Calu3 (cell line): ENCODE results near the gene OGDHL. TPM values are rescaled to one million over a fixed set of nuclear protein-coding genes. Genes with fewer than 3 reads are reported as not detected.

Experiments used
- BruUV-seq: library from RNA; stranded (reverse); fragments of 400-500 nt; replicated peaks from 2 replicates; lab custom pipeline; 2021; lab: Mats Ljungman, UMichigan
- CTCF ChIA-PET: fragments of 300-600 bp; sonication (Branson Sonifier 250); formaldehyde crosslinking; loops from one replicate; lab custom pipeline; 2022; ENCODE audit warnings: antibody characterized with exemption; lab: Charles Lee
- DNase-seq: peaks from one replicate; pipeline ENCODE4 v3.0.0; 2022
- H3K27ac Mint-ChIP-seq: one replicate; pipeline ENCODE4 v1.8.0; 2022; ENCODE audit warnings: mixed read lengths; ENCODE audit not compliant: unreplicated experiment
- H3K27me3 Mint-ChIP-seq: one replicate; pipeline ENCODE4 v1.8.0; 2022; ENCODE audit warnings: mixed read lengths; ENCODE audit not compliant: unreplicated experiment
- H3K36me3 Mint-ChIP-seq: one replicate; pipeline ENCODE4 v1.8.0; 2022; ENCODE audit warnings: mild to moderate bottlenecking, moderate library complexity, mixed read lengths; ENCODE audit not compliant: insufficient read depth, unreplicated experiment
- H3K4me1 Mint-ChIP-seq: one replicate; pipeline ENCODE4 v1.8.0; 2022; ENCODE audit warnings: mild to moderate bottlenecking, low read depth, mixed read lengths; ENCODE audit not compliant: unreplicated experiment
- H3K4me3 Mint-ChIP-seq: one replicate; pipeline ENCODE4 v1.8.0; 2022; ENCODE audit warnings: mild to moderate bottlenecking, low read depth, moderate library complexity, mixed read lengths; ENCODE audit not compliant: unreplicated experiment
- H3K9me3 Mint-ChIP-seq: one replicate; pipeline ENCODE4 v1.8.0; 2022; ENCODE audit warnings: low read depth, mixed read lengths; ENCODE audit not compliant: unreplicated experiment
- intact Hi-C: fragments of 100-400 bp; cut with micrococcal nuclease; formaldehyde crosslinking; loops from one replicate; pipeline ENCODE4 v1.10.0; 2022; ENCODE audit not compliant: unreplicated experiment
- total RNA-seq: library from RNA; stranded (reverse); gene quantifications from 2 replicates; pipeline ENCODE4 v1.2.3, GENCODE V29; 2022
- TF ChIP-seq, protein P1 (sequence below): fragments of 200-600 bp; IDR thresholded peaks from one replicate; pipeline ENCODE4 v1.8.0; 2022; ENCODE audit warnings: antibody characterized with exemption; ENCODE audit not compliant: unreplicated experiment

The OGDHL gene
- total RNA-seq, 1 experiment from 2014 or later = 0.24 TPM

DNA sequence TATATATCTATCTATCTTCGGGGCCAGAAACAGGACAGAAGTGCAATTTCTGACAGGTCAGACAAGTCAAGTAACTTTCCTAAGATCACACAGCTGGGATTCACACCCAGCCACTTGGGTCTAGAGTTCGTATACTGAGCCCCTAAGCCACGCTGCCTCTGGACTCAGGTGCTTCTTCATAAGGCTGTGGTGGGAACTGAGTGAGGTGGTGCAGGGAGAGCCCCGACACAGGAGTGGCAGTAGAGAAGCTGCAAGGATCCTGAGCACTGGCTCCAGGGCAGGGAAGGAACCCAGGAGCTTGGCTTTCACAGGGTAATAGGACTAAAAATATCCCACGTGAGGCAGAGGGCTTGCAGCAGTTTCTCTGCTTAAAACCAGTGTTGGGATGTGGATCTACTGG, 48.9 kb downstream of the OGDHL start:
- intact Hi-C loops = no loop called here
- H3K27ac Mint-ChIP-seq = no peak overlapping the region
- CTCF ChIA-PET = no interaction called here
- H3K4me1 Mint-ChIP-seq = no peaks in the 10 kb centered on the region
- BruUV-seq = no TSS peak
- no peak overlapping the region for H3K4me3 Mint-ChIP-seq
- no peaks in the 10 kb centered on the region for H3K36me3 Mint-ChIP-seq
- DNase-seq = no peak
- no peaks in the 10 kb centered on the region for H3K9me3 Mint-ChIP-seq
- peaks cover 77% of the 10 kb centered on the region for H3K27me3 Mint-ChIP-seq
- TF ChIP-seq, protein P1, sequence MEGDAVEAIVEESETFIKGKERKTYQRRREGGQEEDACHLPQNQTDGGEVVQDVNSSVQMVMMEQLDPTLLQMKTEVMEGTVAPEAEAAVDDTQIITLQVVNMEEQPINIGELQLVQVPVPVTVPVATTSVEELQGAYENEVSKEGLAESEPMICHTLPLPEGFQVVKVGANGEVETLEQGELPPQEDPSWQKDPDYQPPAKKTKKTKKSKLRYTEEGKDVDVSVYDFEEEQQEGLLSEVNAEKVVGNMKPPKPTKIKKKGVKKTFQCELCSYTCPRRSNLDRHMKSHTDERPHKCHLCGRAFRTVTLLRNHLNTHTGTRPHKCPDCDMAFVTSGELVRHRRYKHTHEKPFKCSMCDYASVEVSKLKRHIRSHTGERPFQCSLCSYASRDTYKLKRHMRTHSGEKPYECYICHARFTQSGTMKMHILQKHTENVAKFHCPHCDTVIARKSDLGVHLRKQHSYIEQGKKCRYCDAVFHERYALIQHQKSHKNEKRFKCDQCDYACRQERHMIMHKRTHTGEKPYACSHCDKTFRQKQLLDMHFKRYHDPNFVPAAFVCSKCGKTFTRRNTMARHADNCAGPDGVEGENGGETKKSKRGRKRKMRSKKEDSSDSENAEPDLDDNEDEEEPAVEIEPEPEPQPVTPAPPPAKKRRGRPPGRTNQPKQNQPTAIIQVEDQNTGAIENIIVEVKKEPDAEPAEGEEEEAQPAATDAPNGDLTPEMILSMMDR = no peak

GRCh38 chr10:49711481-49711880, 50.6 kb downstream of the OGDHL start:
- H3K9me3 Mint-ChIP-seq = no peaks in the 10 kb centered on the region
- intact Hi-C loops = no loop called here
- CTCF ChIA-PET = no interaction called here
- H3K27me3 Mint-ChIP-seq = peaks cover 78% of the 10 kb centered on the region
- TF ChIP-seq, protein P1 = no peak
- no peak overlapping the region for H3K27ac Mint-ChIP-seq
- no peaks in the 10 kb centered on the region for H3K36me3 Mint-ChIP-seq
- no peak for DNase-seq
- H3K4me3 Mint-ChIP-seq = no peak overlapping the region
- BruUV-seq = no TSS peak
- H3K4me1 Mint-ChIP-seq = no peaks in the 10 kb centered on the region

DNA sequence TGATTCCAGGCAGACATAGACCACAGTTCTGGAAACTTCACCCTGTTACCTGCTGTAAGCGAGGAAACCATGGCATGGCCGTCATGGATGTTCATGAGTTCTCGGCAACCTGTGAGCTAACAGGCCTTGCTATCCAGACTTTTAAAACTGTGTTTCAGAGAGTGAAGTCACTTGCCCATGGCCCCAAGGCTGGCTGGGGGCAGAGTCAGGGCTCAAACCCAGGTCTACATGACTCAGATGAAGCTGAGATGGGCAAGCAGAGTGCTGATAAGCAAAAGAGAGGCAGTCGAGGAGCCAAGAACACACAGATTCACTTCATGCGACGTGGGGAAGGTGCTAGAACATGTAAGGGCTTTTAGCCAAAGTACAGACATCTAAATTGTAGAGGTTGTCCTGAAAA, 51.2 kb downstream of the OGDHL start:
- CTCF ChIA-PET = no interaction called here

DNA sequence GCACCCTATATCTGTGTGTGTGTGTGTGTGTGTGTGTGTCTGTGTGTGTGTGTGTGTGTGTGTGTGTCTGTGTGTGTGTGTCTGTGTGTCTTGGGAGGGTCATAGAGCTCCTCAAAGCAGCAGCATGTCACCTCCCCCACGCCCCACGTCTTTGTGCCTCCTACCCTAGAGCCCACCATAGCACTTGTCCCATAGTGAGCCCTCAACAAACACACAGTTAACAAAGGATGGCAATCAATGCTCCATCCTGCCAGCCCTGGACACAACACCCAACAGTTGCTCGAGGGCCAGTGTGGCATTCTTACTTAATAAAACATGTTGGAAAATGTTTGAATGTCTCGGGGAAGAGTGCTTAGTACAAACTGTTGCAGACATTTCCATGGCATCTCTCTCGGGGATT, 52.2 kb downstream of the OGDHL start:
- Mint-ChIP-seq H3K27ac (no peak overlapping the region), H3K4me1 (no peaks in the 10 kb centered on the region), H3K27me3 (peaks cover 81% of the 10 kb centered on the region), H3K36me3 (no peaks in the 10 kb centered on the region), H3K9me3 (no peaks in the 10 kb centered on the region), H3K4me3 (no peak overlapping the region)
- BruUV-seq = no TSS peak
- intact Hi-C loops = no loop called here
- CTCF ChIA-PET = no interaction called here
- DNase-seq = no peak
- TF ChIP-seq, protein P1 = no peak

More for the DNA sequence above, 51.2 kb downstream of the OGDHL start:
- no peaks in the 10 kb centered on the region for H3K4me1 Mint-ChIP-seq
- TF ChIP-seq, protein P1 = no peak
- no peak overlapping the region for H3K27ac Mint-ChIP-seq
- H3K4me3 Mint-ChIP-seq = no peak overlapping the region
- no peak for DNase-seq
- intact Hi-C loops = no loop called here
- no TSS peak for BruUV-seq
- no peaks in the 10 kb centered on the region for H3K9me3 Mint-ChIP-seq
- H3K27me3 Mint-ChIP-seq = peaks cover 78% of the 10 kb centered on the region
- H3K36me3 Mint-ChIP-seq = no peaks in the 10 kb centered on the region

DNA sequence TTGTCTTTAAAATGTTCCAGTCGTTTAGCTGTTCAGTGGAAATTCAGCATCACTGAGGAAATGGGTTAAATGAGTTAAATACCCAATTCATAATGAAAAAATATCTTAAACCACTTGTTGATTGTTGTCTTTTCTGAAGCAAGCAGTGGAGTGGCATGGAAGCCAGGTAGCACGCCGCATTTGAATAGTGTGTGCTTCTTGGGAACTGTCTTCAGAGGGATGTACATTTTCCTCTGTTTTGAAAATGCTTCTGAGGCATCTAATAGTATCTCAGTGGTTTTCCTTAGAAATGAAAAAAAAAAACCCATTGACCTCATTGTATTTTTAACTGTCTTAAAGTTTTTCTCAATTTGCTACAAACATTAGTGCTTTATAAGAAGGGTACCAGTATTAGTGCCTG, 54.5 kb downstream of the OGDHL start:
- no peak for DNase-seq
- BruUV-seq = no TSS peak
- H3K9me3 Mint-ChIP-seq = no peaks in the 10 kb centered on the region
- H3K27me3 Mint-ChIP-seq = peaks cover 96% of the 10 kb centered on the region
- CTCF ChIA-PET = no interaction called here
- H3K4me1 Mint-ChIP-seq = no peaks in the 10 kb centered on the region
- no peak overlapping the region for H3K4me3 Mint-ChIP-seq
- TF ChIP-seq, protein P1 = no peak
- H3K36me3 Mint-ChIP-seq = no peaks in the 10 kb centered on the region
- no peak overlapping the region for H3K27ac Mint-ChIP-seq
- intact Hi-C loops = no loop called here
